T-cell (primary cell): ENCODE results near the gene DNAH11. TPM values are rescaled to one million over a fixed set of nuclear protein-coding genes. Genes with fewer than 3 reads are reported as not detected.

Experiments used
- ATAC-seq, 4 experiments: fragments of 200-7000 bp in 3 of 4; fragments of 150-1000 bp in 1 of 4; cut with Tn5 transposase; replicated peaks in 1 of 4; 1 replicate in 3 of 4; 2 replicates in 1 of 4; pipeline ENCODE4 v1.10.0; 2021; ENCODE audit warnings: moderate library complexity in 3 of 4, mild to moderate bottlenecking in 2 of 4, moderate number of reproducible peaks in 1 of 4
- CTCF ChIA-PET, 2 donors: fragments of 300-600 bp; sonication (Branson Sonifier 250); formaldehyde crosslinking; loops; one replicate each; lab custom pipeline; 2022; ENCODE audit warnings: antibody characterized with exemption in 2 of 2; lab: Charles Lee
- POLR2A ChIA-PET, 2 donors: fragments of 300-600 bp; sonication (Branson Sonifier 250); formaldehyde crosslinking; loops; one replicate each; lab custom pipeline; 2022; ENCODE audit warnings: antibody characterized with exemption in 2 of 2; lab: Charles Lee
- DNase-seq, 35 experiments: peaks; one replicate each; pipeline versions ENCODE4 v3.0.0 to v3.0.0-alpha.2; 2013 to 2023
- H3K27ac ChIP-seq: one replicate; pipeline ENCODE4 v1.5.1; 2013; ENCODE audit warnings: low read length
- H3K27me3 ChIP-seq, 2 experiments: replicated peaks in 1 of 2; 1 replicate in 1 of 2; 2 replicates in 1 of 2; pipeline versions ENCODE4 v1.6.1 to v1.7.0; 2013; ENCODE audit warnings: low read length in 1 of 2, mixed read lengths in 1 of 2; ENCODE audit not compliant: control insufficient read depth in 2 of 2, insufficient read depth in 2 of 2; ENCODE audit errors: extremely low read depth in 1 of 2
- H3K36me3 ChIP-seq, 2 donors: 1 replicate in 1 of 2; 2 replicates in 1 of 2; pipeline versions ENCODE4 v1.6.1 to v1.7.0; 2013; ENCODE audit warnings: low read length in 1 of 2; ENCODE audit not compliant: control insufficient read depth in 2 of 2, insufficient read depth in 1 of 2; ENCODE audit errors: extremely low read depth in 1 of 2
- H3K4me1 ChIP-seq, 2 experiments: 1 replicate in 1 of 2; 2 replicates in 1 of 2; pipeline versions ENCODE4 v1.6.1 to v1.7.0; 2013; ENCODE audit warnings: low read length in 2 of 2, mixed read lengths in 1 of 2; ENCODE audit not compliant: insufficient read depth in 2 of 2, control insufficient read depth in 1 of 2; ENCODE audit errors: extremely low read depth in 1 of 2
- H3K4me3 ChIP-seq, 2 donors: 1 replicate in 1 of 2; 2 replicates in 1 of 2; pipeline versions ENCODE4 v1.5.1 to v1.7.0; 2013; ENCODE audit warnings: mild to moderate bottlenecking in 2 of 2, low read length in 1 of 2, moderate library complexity in 1 of 2; ENCODE audit not compliant: control insufficient read depth in 1 of 2; ENCODE audit errors: extremely low read depth in 1 of 2
- H3K9me3 ChIP-seq: 2 replicates; pipeline ENCODE4 v1.7.0; 2013
- H3K27ac Mint-ChIP-seq, 2 donors: one replicate each; pipeline ENCODE4 v1.8.0; 2020 to 2021; ENCODE audit warnings: mild to moderate bottlenecking in 2 of 2, mixed read lengths in 2 of 2
- H3K27me3 Mint-ChIP-seq, 2 donors: one replicate each; pipeline ENCODE4 v1.8.0; 2021 to 2022; ENCODE audit warnings: mixed read lengths in 2 of 2
- H3K36me3 Mint-ChIP-seq: one replicate; pipeline ENCODE4 v1.8.0; 2021; ENCODE audit warnings: mixed read lengths
- H3K4me1 Mint-ChIP-seq, 3 donors: one replicate each; pipeline ENCODE4 v1.8.0; 2020 to 2022; ENCODE audit warnings: mixed read lengths in 3 of 3, mild to moderate bottlenecking in 1 of 3
- H3K4me3 Mint-ChIP-seq, 3 donors: one replicate each; pipeline ENCODE4 v1.8.0; 2020 to 2022; ENCODE audit warnings: mild to moderate bottlenecking in 3 of 3, mixed read lengths in 3 of 3, moderate library complexity in 3 of 3
- H3K9me3 Mint-ChIP-seq, 3 donors: one replicate each; pipeline ENCODE4 v1.8.0; 2020 to 2022; ENCODE audit warnings: mixed read lengths in 3 of 3
- WGBS: methylation state at CpG from one replicate; pipeline ENCODE4 v1.1.5; 2013; ENCODE audit warnings: missing lambda C conversion rate; ENCODE audit not compliant: insufficient coverage; 5-methylcytosine and 5-hydroxymethylcytosine counted together
- total RNA-seq, 35 experiments: library from RNA in 6 of 35; stranded (reverse) in 6 of 35; fragments of 120-200 nt in 1 of 35; gene quantifications; one replicate each; pipeline versions ENCODE4 v1.2.1 to v1.2.4 and lab custom pipeline; 2013 to 2026

Gene DNAH11
- total RNA-seq, 5 donors from 2014 or later (not counting 1 experiment from before 2014, with no cell fraction given), result 0.06 to 0.83 (median 0.35) TPM

- no peaks in the 10 kb centered on the region for H3K9me3 Mint-ChIP-seq
These were observed 98.7 kb downstream of the DNAH11 start for GRCh38 chr7:21641546-21641945.

GRCh38 chr7:21642422-21642821 is 99.6 kb downstream of the DNAH11 start:
- POLR2A ChIA-PET, result no interaction called here
- DNase-seq (no peak), ATAC-seq (no peak)
- CTCF ChIA-PET, result no interaction called here
- Mint-ChIP-seq H3K4me3 (no peak overlapping the region), H3K36me3 (no peaks in the 10 kb centered on the region), H3K27ac (no peak overlapping the region), H3K27me3 (peaks cover 17 to 20% of the 10 kb centered on the region in 2 donors), H3K9me3 (peaks cover 0 to 4% (median 3%) of the 10 kb centered on the region in 3 donors), H3K4me1 (peaks cover 0 to 7% (median 0%) of the 10 kb centered on the region in 3 donors)
- H3K36me3 ChIP-seq, result no peaks in the 10 kb centered on the region
- no peaks in the 10 kb centered on the region for H3K9me3 ChIP-seq
- H3K4me1 ChIP-seq, result no peaks in the 10 kb centered on the region
- no CpG with 5 or more reads among the region's 4 CpGs for WGBS
- H3K27ac ChIP-seq, result no peak overlapping the region
- peaks cover 0 to 3% of the 10 kb centered on the region in 2 experiments for H3K27me3 ChIP-seq
- H3K4me3 ChIP-seq, result no peak overlapping the region

More at GRCh38 chr7:21641546-21641945, 98.7 kb downstream of the DNAH11 start:
- peaks cover 0 to 3% of the 10 kb centered on the region in 2 experiments for H3K27me3 ChIP-seq
- POLR2A ChIA-PET, result no interaction called here
- Mint-ChIP-seq H3K4me3 (no peak overlapping the region), H3K27ac (no peak overlapping the region), H3K36me3 (no peaks in the 10 kb centered on the region), H3K4me1 (peaks cover 0 to 7% (median 0%) of the 10 kb centered on the region in 3 donors), H3K27me3 (peaks cover 17 to 20% of the 10 kb centered on the region in 2 donors)
- H3K4me3 ChIP-seq, result no peak overlapping the region
- WGBS, result 71% methylated on average over 1 of the region's 4 CpGs
- CTCF ChIA-PET, result no interaction called here
- DNase-seq (no peak), ATAC-seq (no peak)
- H3K4me1 ChIP-seq, result no peaks in the 10 kb centered on the region
- no peak overlapping the region for H3K27ac ChIP-seq
- H3K36me3 ChIP-seq, result no peaks in the 10 kb centered on the region
- no peaks in the 10 kb centered on the region for H3K9me3 ChIP-seq

GRCh38 chr7:21651697-21652096 is 108.9 kb downstream of the DNAH11 start:
- no peak overlapping the region for H3K27ac Mint-ChIP-seq
- peaks cover 3 to 6% (median 4%) of the 10 kb centered on the region in 3 donors for H3K9me3 Mint-ChIP-seq
- no CpG with 5 or more reads among the region's 1 CpG for WGBS
- ATAC-seq (no peak), DNase-seq (no peak)
- no peaks in the 10 kb centered on the region for H3K9me3 ChIP-seq
- H3K27me3 Mint-ChIP-seq, result peaks cover 0 to 9% of the 10 kb centered on the region in 2 donors
- no peaks in the 10 kb centered on the region for H3K36me3 Mint-ChIP-seq
- ChIA-PET POLR2A (no interaction called here), CTCF (no interaction called here)
- no peak overlapping the region for H3K4me3 Mint-ChIP-seq
- H3K27me3 ChIP-seq, result no peaks in the 10 kb centered on the region
- H3K36me3 ChIP-seq, result no peaks in the 10 kb centered on the region
- H3K4me1 ChIP-seq, result no peaks in the 10 kb centered on the region
- no peaks in the 10 kb centered on the region for H3K4me1 Mint-ChIP-seq
- no peak overlapping the region for H3K27ac ChIP-seq
- no peak overlapping the region for H3K4me3 ChIP-seq

- POLR2A ChIA-PET, result no interaction called here
- H3K4me3 ChIP-seq, result no peak overlapping the region
- H3K36me3 ChIP-seq, result no peaks in the 10 kb centered on the region
- Mint-ChIP-seq H3K9me3 (no peaks in the 10 kb centered on the region), H3K36me3 (no peaks in the 10 kb centered on the region), H3K4me3 (no peak overlapping the region), H3K4me1 (no peaks in the 10 kb centered on the region), H3K27ac (no peak overlapping the region), H3K27me3 (peaks cover 0 to 13% of the 10 kb centered on the region in 2 donors)
- no peaks in the 10 kb centered on the region for H3K9me3 ChIP-seq
- WGBS, result 90% methylated on average over 2 of the region's 4 CpGs
- DNase-seq (no peak), ATAC-seq (no peak)
- no peaks in the 10 kb centered on the region for H3K27me3 ChIP-seq
- no peaks in the 10 kb centered on the region for H3K4me1 ChIP-seq
- CTCF ChIA-PET, result interaction anchor here in 1 of 2 donors (0.5 kb wide), 1 partner anchor 52 kb away, joined by 3 read pairs; no protein-coding TSS in a partner anchor
- no peak overlapping the region for H3K27ac ChIP-seq
These were observed 110.8 kb downstream of the DNAH11 start for GRCh38 chr7:21653623-21654022.

GRCh38 chr7:21656081-21656480 is 113.2 kb downstream of the DNAH11 start:
- Mint-ChIP-seq H3K27ac (no peak overlapping the region), H3K4me1 (no peaks in the 10 kb centered on the region), H3K36me3 (no peaks in the 10 kb centered on the region), H3K9me3 (peaks cover 0 to 8% (median 0%) of the 10 kb centered on the region in 3 donors), H3K27me3 (peaks cover 0 to 13% of the 10 kb centered on the region in 2 donors), H3K4me3 (no peak overlapping the region)
- DNase-seq (no peak), ATAC-seq (no peak)
- H3K36me3 ChIP-seq, result no peaks in the 10 kb centered on the region
- WGBS, result 80% methylated on average over 4 of the region's 5 CpGs
- H3K4me1 ChIP-seq, result no peaks in the 10 kb centered on the region
- no peak overlapping the region for H3K4me3 ChIP-seq
- no peaks in the 10 kb centered on the region for H3K27me3 ChIP-seq
- ChIA-PET CTCF (no interaction called here), POLR2A (no interaction called here)
- no peak overlapping the region for H3K27ac ChIP-seq
- no peaks in the 10 kb centered on the region for H3K9me3 ChIP-seq

GRCh38 chr7:21656796-21657195 is 114.0 kb downstream of the DNAH11 start:
- Histone ChIP-seq H3K4me3 (no peak overlapping the region), H3K27me3 (no peaks in the 10 kb centered on the region), H3K4me1 (no peaks in the 10 kb centered on the region), H3K36me3 (no peaks in the 10 kb centered on the region), H3K9me3 (no peaks in the 10 kb centered on the region), H3K27ac (no peak overlapping the region)
- Mint-ChIP-seq H3K36me3 (no peaks in the 10 kb centered on the region), H3K9me3 (peaks cover 0 to 13% (median 5%) of the 10 kb centered on the region in 3 donors), H3K27ac (no peak overlapping the region), H3K4me1 (no peaks in the 10 kb centered on the region), H3K27me3 (peaks cover 0 to 11% of the 10 kb centered on the region in 2 donors), H3K4me3 (no peak overlapping the region)
- POLR2A ChIA-PET, result no interaction called here
- CTCF ChIA-PET, result interaction anchor here in 1 of 2 donors (0.6 kb wide), 1 partner anchor 350 kb away, joined by 3 read pairs; no protein-coding TSS in a partner anchor
- ATAC-seq (no peak), DNase-seq (no peak)
- WGBS, result no CpG with 5 or more reads among the region's 2 CpGs
